Muscle layer of duodenum (tissue), 2 donors: ENCODE data around the gene RAB3C.

Source experiments
- H3K27ac ChIP-seq: one replicate; pipeline ENCODE4 v1.7.0; 2013; ENCODE audit warnings: mild to moderate bottlenecking, low read length
- H3K27me3 ChIP-seq: one replicate; pipeline ENCODE4 v1.7.0; 2013; ENCODE audit warnings: low read depth, mild to moderate bottlenecking, control low read depth, low read length
- H3K36me3 ChIP-seq, 2 donors: one replicate each; pipeline ENCODE4 v1.7.0; 2013; ENCODE audit warnings: low read length in 2 of 2, control low read depth in 1 of 2, mild to moderate bottlenecking in 1 of 2; ENCODE audit not compliant: insufficient read depth in 2 of 2, control insufficient read depth in 1 of 2
- H3K4me1 ChIP-seq, 2 donors: one replicate each; pipeline ENCODE4 v1.7.0; 2013; ENCODE audit warnings: low read length in 2 of 2, mild to moderate bottlenecking in 2 of 2, control low read depth in 1 of 2, moderate library complexity in 1 of 2; ENCODE audit not compliant: insufficient read depth in 2 of 2, control insufficient read depth in 1 of 2
- H3K4me3 ChIP-seq, 2 donors: one replicate each; pipeline ENCODE4 v1.7.0; 2013; ENCODE audit warnings: low read length in 2 of 2, low read depth in 1 of 2, mild to moderate bottlenecking in 1 of 2
- H3K9me3 ChIP-seq, 2 donors: one replicate each; pipeline ENCODE4 v1.7.0; 2013; ENCODE audit warnings: low read length in 2 of 2, control low read depth in 1 of 2, mild to moderate bottlenecking in 1 of 2; ENCODE audit not compliant: control insufficient read depth in 1 of 2
- donor health status: healthy.

RAB3C gene

DNA sequence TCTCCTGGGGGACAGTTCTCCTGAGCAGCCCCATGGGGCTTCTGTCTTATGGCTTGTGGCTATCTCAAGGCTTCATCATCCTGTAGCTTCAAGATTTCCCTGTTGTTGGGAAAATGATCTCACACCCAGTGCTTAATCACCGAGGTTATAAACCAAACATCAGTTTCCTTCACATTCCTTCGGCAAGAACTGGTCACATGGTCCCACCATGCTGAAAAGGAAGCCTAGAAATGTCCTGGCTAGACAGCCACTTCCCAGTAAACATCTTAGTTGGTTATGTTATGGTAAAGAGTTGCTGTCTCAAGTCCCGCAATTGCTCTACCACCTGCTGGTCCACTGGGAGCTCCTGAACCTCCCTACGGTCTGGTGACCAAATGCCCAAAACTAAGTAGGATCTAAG is 66.0 kb downstream of the RAB3C start:
- no peak overlapping the region for H3K27ac ChIP-seq
- H3K4me1 ChIP-seq, result no peaks in the 10 kb centered on the region
- H3K27me3 ChIP-seq, result no peaks in the 10 kb centered on the region
- H3K9me3 ChIP-seq, result no peaks in the 10 kb centered on the region
- no peaks in the 10 kb centered on the region for H3K36me3 ChIP-seq
- H3K4me3 ChIP-seq, result no peak overlapping the region

DNA sequence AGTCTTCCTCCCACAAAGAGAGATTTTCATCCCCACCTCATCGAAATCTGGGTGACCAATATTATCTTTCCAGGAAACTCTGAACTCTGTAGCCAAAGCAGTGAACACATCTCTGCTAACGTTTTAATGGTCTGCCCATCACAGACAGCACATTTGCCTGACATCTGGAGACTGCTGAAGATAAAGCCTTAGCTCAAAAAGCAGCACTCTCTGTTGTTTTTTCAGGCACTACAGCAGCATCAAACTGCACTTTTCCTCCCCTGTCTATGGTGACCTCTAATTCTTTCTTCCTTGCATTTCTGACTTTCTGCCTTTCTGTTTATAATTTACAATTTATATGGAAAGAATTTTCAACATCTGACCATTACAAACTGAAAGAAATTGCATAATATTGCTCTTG is 66.8 kb downstream of the RAB3C start:
- Histone ChIP-seq H3K4me1 (no peaks in the 10 kb centered on the region), H3K27ac (no peak overlapping the region), H3K9me3 (no peaks in the 10 kb centered on the region), H3K4me3 (no peak overlapping the region), H3K36me3 (no peaks in the 10 kb centered on the region), H3K27me3 (no peaks in the 10 kb centered on the region)

DNA sequence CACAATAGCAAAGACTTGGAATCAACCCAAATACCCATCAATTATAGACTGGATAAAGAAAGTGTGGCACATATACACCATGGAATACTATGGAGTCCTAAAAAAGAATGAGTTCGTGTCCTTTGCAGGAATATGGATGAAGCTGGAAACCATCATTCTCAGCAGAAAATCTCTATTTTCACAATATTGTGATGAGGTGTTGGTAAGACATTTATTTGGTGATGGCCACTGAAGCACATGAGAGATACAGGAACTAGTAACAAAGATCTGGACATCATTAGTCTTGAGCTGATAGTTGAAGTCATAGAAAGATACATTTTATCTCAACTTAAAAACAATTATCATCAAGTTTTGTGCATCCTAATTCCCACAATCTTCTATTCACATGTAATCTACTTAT is 70.6 kb downstream of the RAB3C start:
- Histone ChIP-seq H3K27me3 (no peaks in the 10 kb centered on the region), H3K9me3 (peaks cover 0 to 4% of the 10 kb centered on the region in 2 donors), H3K36me3 (no peaks in the 10 kb centered on the region), H3K27ac (no peak overlapping the region), H3K4me3 (no peak overlapping the region), H3K4me1 (no peaks in the 10 kb centered on the region)

DNA sequence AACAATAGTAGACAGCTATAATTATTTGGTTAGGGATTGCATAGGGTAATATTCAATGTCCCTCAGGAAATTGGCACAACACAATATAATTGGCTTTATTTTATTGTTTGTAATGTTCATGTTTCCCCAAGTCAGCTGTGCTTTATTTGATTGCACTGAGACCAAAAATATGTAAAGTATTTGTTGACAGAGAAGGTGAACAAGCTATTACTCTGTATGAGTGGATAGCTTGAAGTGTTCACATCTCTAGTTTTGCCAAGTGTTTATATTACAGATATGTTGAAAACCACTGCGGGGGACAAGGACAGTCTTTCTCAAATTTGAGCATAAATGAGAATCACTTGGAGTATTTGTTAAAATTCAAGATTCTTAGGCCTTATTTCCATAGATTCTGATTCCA is 83.3 kb downstream of the RAB3C start:
- Histone ChIP-seq H3K27ac (no peak overlapping the region), H3K9me3 (peaks cover 0 to 4% of the 10 kb centered on the region in 2 donors), H3K4me1 (no peaks in the 10 kb centered on the region), H3K4me3 (no peak overlapping the region), H3K27me3 (no peaks in the 10 kb centered on the region), H3K36me3 (no peaks in the 10 kb centered on the region)

DNA sequence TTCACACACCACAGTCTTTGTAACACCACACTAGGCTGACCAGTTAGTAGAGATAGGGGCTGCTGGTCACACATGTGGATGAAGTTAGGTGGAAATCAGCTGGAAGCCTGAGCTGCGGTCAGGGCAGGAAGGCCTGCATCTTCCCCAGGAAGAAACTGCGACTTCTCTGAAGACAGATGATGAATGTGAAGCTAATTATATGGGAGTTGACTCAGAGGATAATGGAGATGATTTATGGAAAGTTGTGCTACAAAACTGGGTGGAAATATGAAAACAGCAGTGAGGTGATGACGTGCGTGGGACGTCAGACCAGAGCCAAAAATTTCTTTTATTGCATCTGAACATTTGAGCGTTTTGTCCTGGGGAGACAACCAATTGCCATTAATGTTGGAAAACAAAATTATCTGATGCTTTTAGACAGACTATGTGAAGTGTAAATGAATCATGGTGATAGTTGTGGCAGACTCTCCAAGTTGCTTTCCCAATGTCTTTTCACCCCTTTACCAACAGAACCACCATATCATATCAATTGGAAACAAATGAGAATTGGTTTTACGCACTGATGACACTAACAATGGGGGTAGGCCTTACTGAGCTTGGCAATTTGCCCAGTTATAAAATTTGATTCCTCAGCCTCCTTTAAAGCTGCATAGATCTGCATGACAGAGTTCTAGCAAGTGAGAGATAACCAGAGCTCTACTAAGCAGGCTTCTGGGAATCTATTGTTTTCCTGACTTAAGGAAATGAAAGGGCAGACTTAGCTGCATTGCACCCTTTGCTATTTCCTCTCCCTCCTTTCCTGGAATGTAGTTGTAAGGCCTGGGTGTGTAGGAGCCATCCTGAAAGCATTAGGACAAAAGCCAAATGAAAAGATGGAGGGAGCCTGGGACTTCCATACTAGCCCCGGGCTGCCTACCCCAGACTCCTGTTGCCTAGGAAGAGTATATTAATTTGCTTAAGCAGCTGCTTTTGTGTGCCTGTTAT is 84.0 kb downstream of the RAB3C start:
- H3K36me3 ChIP-seq, result no peaks in the 10 kb centered on the region
- no peak overlapping the region for H3K4me3 ChIP-seq
- no peaks in the 10 kb centered on the region for H3K27me3 ChIP-seq
- no peak overlapping the region for H3K27ac ChIP-seq
- peaks cover 0 to 4% of the 10 kb centered on the region in 2 donors for H3K9me3 ChIP-seq
- no peaks in the 10 kb centered on the region for H3K4me1 ChIP-seq

DNA sequence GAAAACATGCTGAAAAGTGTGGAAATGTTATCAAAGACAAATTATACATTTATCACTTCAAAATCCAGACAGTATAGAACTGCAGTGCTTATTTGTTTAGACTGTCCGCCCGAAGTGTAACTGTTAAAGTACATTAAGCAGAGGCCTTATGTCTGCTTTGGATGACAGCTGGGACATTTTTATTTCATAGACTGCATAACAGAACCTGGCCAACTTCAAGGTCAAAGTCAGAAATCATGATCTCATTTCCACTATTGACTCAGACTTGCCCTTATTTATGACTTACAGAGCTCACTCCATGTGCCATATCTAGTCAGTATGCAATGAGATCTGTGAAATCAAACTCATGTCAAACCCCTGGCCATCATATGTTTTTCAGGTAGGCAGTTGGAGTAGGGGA is 87.7 kb downstream of the RAB3C start:
- Histone ChIP-seq H3K36me3 (no peaks in the 10 kb centered on the region), H3K9me3 (peaks cover 0 to 4% of the 10 kb centered on the region in 2 donors), H3K4me1 (no peaks in the 10 kb centered on the region), H3K27ac (no peak overlapping the region), H3K27me3 (no peaks in the 10 kb centered on the region), H3K4me3 (no peak overlapping the region)

DNA sequence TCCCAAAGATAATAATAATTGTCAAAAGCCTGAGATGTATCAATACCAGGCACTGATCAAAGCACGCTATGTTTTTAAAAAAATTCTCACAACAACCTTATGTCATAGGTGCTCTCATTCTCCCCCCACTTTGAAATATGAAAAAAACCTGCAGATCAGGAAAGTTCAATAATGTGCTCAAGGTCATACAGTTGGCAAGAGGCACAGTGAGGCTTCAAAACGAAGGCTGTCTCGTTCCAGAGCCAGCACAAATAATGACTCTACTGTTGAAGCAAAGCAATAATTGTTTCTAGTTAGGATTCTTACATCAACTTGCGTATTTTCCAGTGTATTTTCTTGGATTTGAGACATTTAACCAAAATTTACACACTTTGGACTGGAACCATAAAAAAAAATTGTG is 88.3 kb downstream of the RAB3C start:
- no peaks in the 10 kb centered on the region for H3K4me1 ChIP-seq
- H3K4me3 ChIP-seq, result no peak overlapping the region
- no peaks in the 10 kb centered on the region for H3K36me3 ChIP-seq
- H3K9me3 ChIP-seq, result peaks cover 0 to 4% of the 10 kb centered on the region in 2 donors
- H3K27me3 ChIP-seq, result no peaks in the 10 kb centered on the region
- H3K27ac ChIP-seq, result no peak overlapping the region

DNA sequence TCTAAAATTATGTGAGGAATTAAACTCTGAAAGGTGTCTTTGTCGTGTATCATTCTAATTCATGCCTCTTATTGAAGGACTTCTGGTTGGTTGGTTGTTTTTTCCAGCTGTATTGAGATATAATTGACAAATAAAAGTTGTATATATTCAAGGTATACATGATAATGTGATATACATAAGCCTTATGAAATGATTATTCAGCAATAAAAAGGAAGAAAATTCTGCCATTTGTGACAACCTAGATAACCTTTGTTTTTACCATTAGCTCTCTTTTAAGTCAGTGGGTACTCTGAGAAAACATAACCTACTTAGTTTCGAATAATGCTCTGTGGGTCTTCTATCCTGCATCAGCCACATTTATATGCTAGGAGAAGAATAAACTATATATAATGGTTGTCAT is 89.6 kb downstream of the RAB3C start:
- no peaks in the 10 kb centered on the region for H3K4me1 ChIP-seq
- H3K27ac ChIP-seq, result no peak overlapping the region
- H3K9me3 ChIP-seq, result peaks cover 0 to 4% of the 10 kb centered on the region in 2 donors
- H3K27me3 ChIP-seq, result no peaks in the 10 kb centered on the region
- no peaks in the 10 kb centered on the region for H3K36me3 ChIP-seq
- H3K4me3 ChIP-seq, result no peak overlapping the region

DNA sequence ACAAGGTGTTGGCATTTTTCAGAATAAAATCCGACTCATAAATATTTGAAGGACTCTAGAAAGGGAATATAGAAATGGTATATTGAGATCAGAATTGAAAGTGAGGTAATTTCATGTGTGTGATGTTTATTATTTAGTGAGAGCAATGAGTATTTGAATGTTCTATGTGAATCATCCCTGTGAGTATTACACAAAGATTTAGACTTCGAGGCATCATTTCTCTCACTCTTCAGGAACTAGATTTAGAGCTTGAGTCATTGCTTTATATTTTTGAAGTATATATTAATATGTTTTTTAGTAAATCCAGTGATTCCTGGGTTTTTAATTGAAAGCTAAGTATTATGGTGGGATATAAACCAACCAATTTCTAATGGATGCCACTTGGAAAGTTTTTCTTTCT is 91.2 kb downstream of the RAB3C start:
- no peak overlapping the region for H3K4me3 ChIP-seq
- no peaks in the 10 kb centered on the region for H3K36me3 ChIP-seq
- no peaks in the 10 kb centered on the region for H3K4me1 ChIP-seq
- H3K9me3 ChIP-seq, result no peaks in the 10 kb centered on the region
- H3K27me3 ChIP-seq, result no peaks in the 10 kb centered on the region
- H3K27ac ChIP-seq, result no peak overlapping the region

DNA sequence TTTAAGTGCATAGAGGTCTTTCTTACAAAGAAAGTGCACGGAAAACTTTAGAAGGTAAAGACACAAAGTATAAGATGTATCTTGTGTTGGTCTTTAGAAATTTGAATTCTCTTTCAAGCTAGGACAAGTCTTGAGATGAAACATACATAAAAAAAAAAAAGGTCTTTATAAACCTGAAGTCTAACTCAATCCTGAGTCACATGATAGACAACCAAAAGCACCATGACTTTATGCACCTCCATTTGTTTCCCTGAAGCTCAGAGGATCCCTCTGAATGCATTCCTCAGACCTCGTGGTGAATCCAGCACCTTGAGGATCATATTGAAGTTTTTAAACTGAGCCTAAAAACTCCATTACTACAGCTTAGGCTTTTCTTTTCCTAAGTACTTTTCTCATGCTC is 91.8 kb downstream of the RAB3C start:
- Histone ChIP-seq H3K27ac (no peak overlapping the region), H3K4me1 (no peaks in the 10 kb centered on the region), H3K9me3 (no peaks in the 10 kb centered on the region), H3K27me3 (no peaks in the 10 kb centered on the region), H3K4me3 (no peak overlapping the region), H3K36me3 (no peaks in the 10 kb centered on the region)

DNA sequence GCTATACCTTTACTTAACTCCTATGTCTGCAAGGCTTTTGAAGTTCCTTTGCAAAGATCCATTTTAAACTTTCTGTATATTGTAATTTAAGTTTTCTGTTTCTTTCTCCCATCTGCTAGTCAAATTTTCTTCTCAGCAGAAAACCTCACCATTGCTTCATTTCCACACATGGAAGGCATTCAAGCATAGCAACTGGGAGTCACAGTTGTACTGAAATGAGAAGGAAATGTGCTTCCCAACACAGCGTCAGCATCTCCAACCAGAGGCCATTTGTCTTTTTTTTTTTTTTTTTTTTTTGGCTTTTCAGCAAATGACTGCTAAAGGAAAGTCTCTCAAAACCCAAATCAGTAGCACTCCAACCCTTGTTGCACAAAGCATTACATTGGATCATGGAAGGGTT is 92.5 kb downstream of the RAB3C start:
- H3K9me3 ChIP-seq, result no peaks in the 10 kb centered on the region
- H3K4me1 ChIP-seq, result no peaks in the 10 kb centered on the region
- H3K36me3 ChIP-seq, result no peaks in the 10 kb centered on the region
- H3K27me3 ChIP-seq, result no peaks in the 10 kb centered on the region
- H3K27ac ChIP-seq, result no peak overlapping the region
- H3K4me3 ChIP-seq, result no peak overlapping the region

DNA sequence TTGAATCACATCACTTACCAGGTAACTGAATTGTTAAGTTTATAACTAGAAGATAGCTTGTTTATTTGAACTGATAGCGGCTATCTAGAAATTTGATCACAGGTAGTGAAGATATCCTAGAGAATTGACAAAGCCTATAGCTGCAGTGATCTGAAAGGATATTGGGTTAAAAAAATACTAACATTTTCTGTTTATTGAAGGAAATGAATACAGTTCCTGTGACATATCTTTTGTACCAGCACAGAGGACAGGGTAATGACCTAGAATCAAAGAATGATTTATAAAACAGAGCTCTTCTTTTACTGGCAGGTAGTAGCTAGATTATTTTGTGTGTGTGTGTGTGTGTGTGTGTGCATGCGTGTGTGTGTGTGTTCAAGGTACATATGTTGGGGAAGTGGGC is 94.8 kb downstream of the RAB3C start:
- Histone ChIP-seq H3K4me1 (no peaks in the 10 kb centered on the region), H3K9me3 (no peaks in the 10 kb centered on the region), H3K27ac (no peak overlapping the region), H3K36me3 (no peaks in the 10 kb centered on the region), H3K27me3 (no peaks in the 10 kb centered on the region), H3K4me3 (no peak overlapping the region)
